ENCODE data around the gene SARNP.

Gene SARNP

GRCh38 chr12:55849616-55850343 is 32.3 kb upstream of the SARNP start:
- Histone ChIP-seq H3K27me3 (no peaks in the 10 kb centered on the region), H3K4me1 (0 out of 2 replicates have a peak, but pooled peaks cover 8% of the 10 kb centered on the region), H3K27ac (no peak overlapping the region), H4K20me1 (no peaks in the 10 kb centered on the region), H3K9ac (no peak overlapping the region), H3K4me2 (no peak overlapping the region), H3K36me3 (no peaks in the 10 kb centered on the region), H3K9me3 (no peaks in the 10 kb centered on the region), H3K4me3 (no peak overlapping the region)
- TF ChIP-seq Cebpa-rat (IDR thresholded peaks at IDR 0.05), result no peak

GRCh38 chr12:55847603-55848291 is 30.2 kb upstream of the SARNP start:
- Histone ChIP-seq H3K4me3 (no peak overlapping the region), H3K4me1 (0 out of 2 replicates have a peak, but pooled peaks cover 8% of the 10 kb centered on the region), H3K9me3 (no peaks in the 10 kb centered on the region), H4K20me1 (no peaks in the 10 kb centered on the region), H3K36me3 (no peaks in the 10 kb centered on the region), H3K4me2 (no peak overlapping the region), H3K9ac (no peak overlapping the region), H3K27me3 (no peaks in the 10 kb centered on the region), H3K27ac (no peak overlapping the region)
- no peak for TF ChIP-seq Cebpa-rat (IDR thresholded peaks at IDR 0.05)

GRCh38 chr12:55847033-55847432 is 29.5 kb upstream of the SARNP start:
- H3K36me3 ChIP-seq, result no peaks in the 10 kb centered on the region
- no peak overlapping the region for H3K27ac ChIP-seq
- no peaks in the 10 kb centered on the region for H4K20me1 ChIP-seq
- no peak for TF ChIP-seq Cebpa-rat (IDR thresholded peaks at IDR 0.05)
- H3K9me3 ChIP-seq, result no peaks in the 10 kb centered on the region
- H3K4me1 ChIP-seq, result 0 out of 2 replicates have a peak, but pooled peaks cover 8% of the 10 kb centered on the region
- no peaks in the 10 kb centered on the region for H3K27me3 ChIP-seq
- no peak overlapping the region for H3K4me2 ChIP-seq
- H3K9ac ChIP-seq, result no peak overlapping the region
- H3K4me3 ChIP-seq, result no peak overlapping the region

GRCh38 chr12:55845785-55846496 is 28.4 kb upstream of the SARNP start:
- no peaks in the 10 kb centered on the region for H3K27me3 ChIP-seq
- H3K36me3 ChIP-seq, result no peaks in the 10 kb centered on the region
- H3K27ac ChIP-seq, result no peak overlapping the region
- H3K4me2 ChIP-seq, result no peak overlapping the region
- no peak for TF ChIP-seq Cebpa-rat (IDR thresholded peaks at IDR 0.05)
- H3K9me3 ChIP-seq, result no peaks in the 10 kb centered on the region
- H3K4me3 ChIP-seq, result no peak overlapping the region
- H4K20me1 ChIP-seq, result no peaks in the 10 kb centered on the region
- H3K9ac ChIP-seq, result no peak overlapping the region
- peaks cover 16% of the 10 kb centered on the region; the same call in 1 of the 2 replicates for H3K4me1 ChIP-seq

GRCh38 chr12:55845361-55845760 is 27.8 kb upstream of the SARNP start:
- H3K4me3 ChIP-seq, result no peak overlapping the region
- no peak overlapping the region for H3K9ac ChIP-seq
- no peak overlapping the region for H3K4me2 ChIP-seq
- H3K36me3 ChIP-seq, result no peaks in the 10 kb centered on the region
- H3K4me1 ChIP-seq, result peaks cover 16% of the 10 kb centered on the region; the same call in 1 of the 2 replicates
- no peak overlapping the region for H3K27ac ChIP-seq
- no peak for TF ChIP-seq Cebpa-rat (IDR thresholded peaks at IDR 0.05)
- H3K27me3 ChIP-seq, result no peaks in the 10 kb centered on the region
- no peaks in the 10 kb centered on the region for H4K20me1 ChIP-seq
- no peaks in the 10 kb centered on the region for H3K9me3 ChIP-seq

GRCh38 chr12:55844961-55845360 is 27.4 kb upstream of the SARNP start:
- no peak for TF ChIP-seq Cebpa-rat (IDR thresholded peaks at IDR 0.05)
- peaks cover 16% of the 10 kb centered on the region; the same call in 1 of the 2 replicates for H3K4me1 ChIP-seq
- H4K20me1 ChIP-seq, result no peaks in the 10 kb centered on the region
- H3K36me3 ChIP-seq, result no peaks in the 10 kb centered on the region
- H3K4me3 ChIP-seq, result no peak overlapping the region
- H3K27ac ChIP-seq, result no peak overlapping the region
- H3K9me3 ChIP-seq, result no peaks in the 10 kb centered on the region
- no peak overlapping the region for H3K4me2 ChIP-seq
- H3K9ac ChIP-seq, result no peak overlapping the region
- no peaks in the 10 kb centered on the region for H3K27me3 ChIP-seq

GRCh38 chr12:55843431-55843830 is 25.9 kb upstream of the SARNP start:
- Histone ChIP-seq H3K9ac (no peak overlapping the region), H3K9me3 (no peaks in the 10 kb centered on the region), H3K36me3 (no peaks in the 10 kb centered on the region), H3K4me1 (peaks cover 16% of the 10 kb centered on the region; the same call in 1 of the 2 replicates), H3K4me2 (no peak overlapping the region), H4K20me1 (no peaks in the 10 kb centered on the region), H3K4me3 (no peak overlapping the region), H3K27me3 (no peaks in the 10 kb centered on the region), H3K27ac (no peak overlapping the region)
- TF ChIP-seq Cebpa-rat (IDR thresholded peaks at IDR 0.05), result no peak

- Histone ChIP-seq H3K4me2 (no peak within 1 kb of the TSS), H3K9me3 (no peaks in the 10 kb centered on the region), H4K20me1 (no peaks in the 10 kb centered on the region), H3K9ac (no peak within 1 kb of the TSS), H3K4me1 (peaks cover 16% of the 10 kb centered on the region; the same call in 1 of the 2 replicates), H3K27me3 (no peaks in the 10 kb centered on the region), H3K36me3 (no peaks in the 10 kb centered on the region), H3K27ac (no peak within 1 kb of the TSS), H3K4me3 (no peak within 1 kb of the TSS)
- TF ChIP-seq Cebpa-rat (IDR thresholded peaks at IDR 0.05), result no peak; the same call in 1 of the 2 replicates
These were observed 25.3 kb upstream of the SARNP start, which contains the start of gene MMP19 for GRCh38 chr12:55842681-55843429. TSS of gene MMP19 (minus strand) at chr12:55842936. CDS start at chr12:55842830, 106 bp downstream.
